ENCODE data around the gene SOCS3.
A peak's percentile ranks its signal among the peaks of the same experiment; 100 is the strongest.

SOCS3 gene

GRCh38 chr17:78359997-78360370 is at the start of gene SOCS3:
SOCS3 (minus strand) TSS chr17:78360077; CDS start chr17:78359095, 982 bp downstream.
- DNase-seq (ENCODE audit: low spot score), result peak; percentile 94

DNA sequence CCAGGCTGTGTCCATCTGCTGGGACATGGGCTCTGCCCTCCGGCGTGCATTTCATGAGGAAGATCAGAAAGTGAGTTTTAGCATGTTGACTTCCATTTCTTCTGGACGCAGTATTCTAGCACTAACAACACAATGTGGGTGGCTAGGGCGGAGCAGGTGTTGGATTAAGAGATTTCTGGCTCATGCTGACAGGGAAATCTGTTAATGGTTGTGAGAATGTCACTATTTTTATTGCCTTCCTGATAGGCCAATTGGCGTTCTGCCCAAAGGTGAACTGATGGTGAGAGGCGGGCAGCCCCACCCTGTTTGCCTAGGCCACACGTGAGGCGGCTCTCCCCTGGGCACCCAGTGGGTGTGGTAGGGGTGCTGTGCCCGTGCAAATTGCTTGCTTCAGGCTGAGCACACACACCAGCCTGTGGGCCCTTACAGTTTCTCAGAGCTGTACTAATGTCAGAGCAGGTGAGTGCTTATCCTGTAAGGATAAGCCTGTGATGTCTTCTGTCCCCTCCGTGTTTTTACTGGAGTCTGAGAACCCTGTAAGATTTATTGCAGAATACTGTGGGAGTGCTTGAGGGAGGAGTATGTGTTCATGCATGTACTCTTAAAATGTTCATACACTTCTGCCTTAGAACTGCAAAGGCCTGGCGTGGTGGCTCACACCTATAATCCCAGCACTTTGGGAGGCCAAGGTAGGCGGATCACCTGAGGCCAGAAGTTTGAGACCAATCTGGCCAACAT is 49.5 kb upstream of the SOCS3 start:
- DNase-seq (ENCODE audit: low spot score), result no peak

DNA sequence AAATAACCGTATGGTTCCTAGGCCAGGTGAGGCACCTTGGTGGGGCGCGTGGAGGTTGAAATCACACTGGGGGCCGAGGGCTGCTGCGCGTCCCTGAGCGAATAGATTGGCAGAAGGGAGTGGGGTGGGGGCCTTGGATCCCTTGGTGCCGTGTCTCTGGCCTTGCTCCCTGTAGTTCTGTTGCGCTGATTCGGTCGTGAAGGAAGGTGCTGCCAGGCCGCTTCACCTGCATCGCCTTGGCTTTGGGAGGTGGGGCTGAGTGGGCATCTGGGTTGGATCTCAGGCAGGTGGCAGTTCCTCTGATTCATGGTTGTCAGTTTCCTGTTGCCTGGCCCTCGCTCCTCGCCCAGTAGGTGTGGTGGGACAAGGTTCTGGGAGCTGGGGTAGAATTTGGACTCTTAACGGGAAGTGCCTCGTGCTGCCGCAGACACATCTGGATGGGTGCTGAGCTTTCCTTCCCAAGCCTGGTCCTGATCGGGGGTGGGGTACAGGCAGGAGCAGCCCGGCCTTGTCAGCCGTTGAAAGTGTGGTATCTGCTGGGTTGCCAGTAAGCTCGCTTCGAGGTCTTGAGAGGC is 48.7 kb upstream of the SOCS3 start:
- DNase-seq (ENCODE audit: low spot score), result no peak

DNA sequence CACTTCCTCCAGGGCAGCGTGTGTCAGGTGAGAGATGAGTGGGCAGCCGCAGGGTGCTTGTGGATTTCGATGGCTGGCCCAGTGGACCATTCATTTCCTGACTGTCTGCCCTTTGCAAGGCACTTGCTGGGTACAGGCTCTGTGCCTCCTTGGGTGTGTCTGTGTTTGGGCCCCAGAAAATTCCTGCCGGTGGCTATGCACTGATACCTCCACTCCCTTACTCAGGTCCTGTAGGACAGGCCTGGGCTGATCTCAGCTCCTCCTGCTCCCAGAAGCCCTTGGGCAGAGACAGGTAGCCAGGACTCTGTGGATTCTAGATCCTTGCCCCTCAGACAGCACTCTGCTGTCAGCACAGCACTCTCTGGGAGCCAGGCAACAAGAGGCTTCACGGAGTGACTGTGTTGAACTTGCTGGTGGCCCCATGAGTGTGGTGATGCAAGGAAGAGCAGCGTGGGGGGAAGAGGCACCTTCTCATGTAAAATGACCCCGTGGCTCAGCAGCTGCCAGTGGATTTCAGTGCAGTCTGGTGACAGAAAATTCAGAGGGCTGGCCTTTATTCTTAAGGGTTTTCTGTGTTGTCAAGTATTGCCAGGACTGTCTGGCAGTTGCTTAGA is 47.6 kb upstream of the SOCS3 start:
- DNase-seq (ENCODE audit: low spot score), result no peak

GRCh38 chr17:78406920-78407319 is 47.0 kb upstream of the SOCS3 start:
- DNase-seq (ENCODE audit: low spot score), result no peak

- no peak for DNase-seq (ENCODE audit: low spot score)
Measured at GRCh38 chr17:78406396-78406795, 46.5 kb upstream of the SOCS3 start.

DNA sequence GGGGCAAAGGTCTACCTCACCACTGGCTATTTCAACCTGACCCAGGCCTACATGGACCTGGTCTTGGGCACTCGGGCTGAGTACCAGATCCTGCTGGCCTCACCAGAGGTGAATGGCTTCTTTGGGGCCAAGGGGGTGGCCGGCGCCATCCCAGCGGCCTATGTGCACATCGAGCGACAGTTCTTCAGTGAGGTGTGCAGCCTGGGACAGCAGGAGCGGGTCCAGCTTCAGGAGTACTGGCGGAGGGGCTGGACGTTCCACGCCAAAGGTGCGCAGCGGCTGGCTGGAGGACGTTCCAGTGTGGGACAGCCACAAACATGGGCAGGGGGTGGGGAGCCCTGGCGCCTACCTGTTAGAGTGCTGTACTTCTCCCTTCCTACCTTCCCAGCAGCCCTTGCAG is 43.9 kb upstream of the SOCS3 start:
- DNase-seq (ENCODE audit: low spot score), result no peak

DNA sequence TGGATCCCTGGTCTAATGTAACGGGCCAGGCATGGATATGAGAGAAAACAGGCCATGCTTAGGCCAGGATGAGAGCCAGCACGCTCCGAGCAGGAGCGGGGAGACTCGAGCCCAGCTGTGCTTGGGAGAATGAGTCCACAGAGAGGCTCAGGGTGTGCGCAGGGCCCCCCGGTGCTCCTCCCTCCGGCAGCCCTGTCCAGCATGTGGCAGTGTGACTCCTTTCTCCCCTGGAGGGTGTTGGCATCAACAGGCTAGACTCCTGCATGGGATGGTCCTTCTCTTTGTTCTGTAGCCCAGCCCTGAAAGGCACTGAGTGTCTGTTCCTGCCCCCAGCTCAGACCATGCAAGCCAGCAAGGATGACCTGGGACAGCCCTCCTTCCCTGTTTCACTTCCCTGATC is 42.0 kb upstream of the SOCS3 start:
- no peak for DNase-seq (ENCODE audit: low spot score)

GRCh38 chr17:78401246-78401645 is 41.4 kb upstream of the SOCS3 start:
- no peak for DNase-seq (ENCODE audit: low spot score)

- DNase-seq (ENCODE audit: low spot score), result no peak
Measured at GRCh38 chr17:78400581-78401240, 40.8 kb upstream of the SOCS3 start.

DNA sequence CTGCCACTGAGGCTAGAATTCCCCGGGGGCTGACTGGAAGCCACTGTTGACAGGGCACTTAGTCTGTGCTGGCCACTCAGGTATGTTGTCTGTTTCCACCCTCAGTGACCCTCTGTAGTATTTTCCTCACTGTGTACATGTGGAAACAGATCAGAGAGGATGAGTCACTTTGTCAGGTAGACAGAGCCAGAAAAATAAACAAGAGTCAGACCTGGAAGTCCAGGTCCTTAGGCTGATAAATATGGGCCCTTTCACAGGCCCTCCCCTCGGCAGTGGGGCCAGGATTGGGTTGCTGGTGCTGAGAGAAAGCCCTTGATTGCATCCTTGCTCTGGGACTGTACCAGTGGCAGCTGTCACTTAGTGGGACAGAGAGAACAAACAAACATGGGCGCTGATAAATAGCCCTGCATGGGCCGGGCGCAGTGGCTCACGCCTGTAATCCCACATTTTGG is 39.8 kb upstream of the SOCS3 start:
- DNase-seq (ENCODE audit: low spot score), result no peak

DNA sequence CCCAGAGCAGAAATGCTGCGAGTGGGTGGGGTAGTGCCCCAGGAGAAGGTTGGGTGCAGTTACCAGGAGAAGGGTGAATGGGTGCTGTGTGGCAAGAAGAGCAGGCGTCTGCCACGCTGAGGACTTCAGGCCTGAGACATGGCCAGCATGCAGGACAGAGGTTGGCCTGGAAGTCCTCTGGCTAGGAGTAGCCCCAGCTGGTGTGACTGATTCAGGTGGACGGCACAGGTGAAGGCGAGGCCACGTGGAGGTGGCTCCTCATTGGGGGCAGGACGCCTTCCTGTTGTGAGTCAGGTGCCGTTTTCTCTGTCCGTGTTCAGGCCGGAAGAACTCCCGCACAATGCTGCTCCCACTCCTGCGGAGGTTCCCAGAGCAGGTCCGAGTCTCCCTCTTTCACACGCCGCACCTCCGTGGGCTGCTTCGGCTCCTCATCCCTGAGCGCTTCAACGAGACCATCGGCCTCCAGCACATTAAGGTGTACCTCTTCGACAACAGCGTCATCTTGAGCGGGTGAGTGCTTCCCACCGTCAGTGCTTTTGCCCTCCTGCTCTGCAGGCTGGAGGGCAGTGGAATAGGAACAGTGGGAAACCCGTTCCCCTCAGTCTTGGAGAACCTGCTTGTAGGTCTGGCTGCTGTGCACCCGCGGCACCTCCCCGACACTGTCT is 39.3 kb upstream of the SOCS3 start:
- no peak for DNase-seq (ENCODE audit: low spot score)

- DNase-seq (ENCODE audit: low spot score), result no peak
Measured at GRCh38 chr17:78398390-78398789, 38.5 kb upstream of the SOCS3 start.

DNA sequence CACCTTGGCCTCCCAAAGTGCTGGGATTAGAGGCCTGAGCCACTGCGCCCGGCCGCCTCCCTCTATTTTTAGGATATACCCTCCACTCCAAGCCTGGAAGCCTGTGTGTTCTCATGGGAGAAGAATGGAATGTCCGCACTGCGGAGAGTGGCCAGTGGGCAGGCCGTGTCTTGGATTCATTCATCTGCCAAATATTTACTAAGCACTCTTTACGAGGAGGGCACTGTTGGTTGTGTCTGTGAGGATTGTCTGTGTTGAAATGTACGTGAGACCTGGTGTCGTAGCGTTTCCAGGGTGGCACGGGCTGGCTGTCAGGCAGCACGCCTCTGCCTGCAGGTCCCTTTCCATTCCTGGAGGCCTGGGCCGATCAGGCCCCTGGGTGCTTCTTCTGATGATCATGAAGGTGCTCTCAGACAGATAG is 37.8 kb upstream of the SOCS3 start:
- no peak for DNase-seq (ENCODE audit: low spot score)

DNA sequence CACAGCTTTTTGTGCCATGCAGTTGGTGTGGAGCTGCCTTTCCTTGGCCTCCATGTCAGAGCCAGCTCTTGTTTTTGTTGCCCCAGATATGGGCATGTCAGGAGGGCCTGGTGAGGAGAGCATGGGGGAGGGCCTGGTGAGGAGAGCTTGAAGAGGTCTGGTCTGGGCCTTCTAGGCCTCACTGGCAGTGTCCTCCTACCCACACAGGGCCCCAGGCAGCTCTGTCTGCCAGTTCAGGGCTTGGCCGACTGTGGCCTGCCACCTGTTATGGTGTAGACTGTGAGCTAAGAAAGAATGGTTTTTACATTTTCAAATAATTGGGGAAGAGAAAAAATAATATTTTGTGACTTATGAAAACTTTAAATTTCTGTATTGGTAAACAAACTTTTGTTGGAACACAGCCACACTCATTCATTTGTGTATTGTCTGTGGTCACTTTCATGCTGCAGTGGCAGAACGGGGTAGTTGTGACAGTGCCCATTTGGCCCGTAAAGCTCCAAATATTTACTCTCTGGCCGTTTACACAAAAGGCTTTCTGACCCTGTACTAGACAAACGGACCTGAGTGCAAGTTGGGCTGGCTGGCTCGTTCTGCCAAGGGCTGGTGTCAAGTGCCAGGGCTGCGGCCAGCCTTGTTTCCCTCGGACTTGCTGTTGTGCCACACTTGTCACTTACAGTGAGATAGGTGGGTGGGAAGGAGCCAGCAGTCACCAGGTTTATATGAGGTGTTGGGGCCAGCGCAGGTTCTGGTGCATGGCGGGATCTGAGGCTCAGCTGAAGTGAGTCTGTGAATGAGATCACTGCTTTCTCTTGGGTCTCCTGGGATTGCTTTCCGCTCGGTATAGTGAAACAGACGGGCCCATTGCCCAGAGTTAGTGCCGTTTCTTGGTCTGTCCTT is 36.8 kb upstream of the SOCS3 start:
- no peak for DNase-seq (ENCODE audit: low spot score)

DNA sequence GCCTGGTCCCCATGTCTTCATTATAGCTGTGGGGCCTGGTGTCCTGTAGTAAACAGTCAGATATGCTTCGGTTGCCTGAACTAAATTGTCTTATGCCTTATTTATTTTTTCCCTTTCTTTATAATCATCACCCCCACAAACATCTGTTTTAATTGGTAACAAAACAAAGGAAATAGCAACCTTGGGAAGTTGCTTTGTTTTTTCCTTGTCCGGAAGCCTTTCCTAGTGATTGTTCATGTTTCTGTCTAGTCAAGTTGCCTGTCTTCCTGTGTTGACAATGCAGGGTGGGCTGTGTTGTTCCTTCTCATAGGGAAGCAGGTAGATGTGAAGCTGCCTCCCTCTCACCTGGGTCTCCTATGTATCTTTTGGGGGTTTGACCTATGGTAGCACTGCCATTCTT is 35.3 kb upstream of the SOCS3 start:
- no peak for DNase-seq (ENCODE audit: low spot score)

DNA sequence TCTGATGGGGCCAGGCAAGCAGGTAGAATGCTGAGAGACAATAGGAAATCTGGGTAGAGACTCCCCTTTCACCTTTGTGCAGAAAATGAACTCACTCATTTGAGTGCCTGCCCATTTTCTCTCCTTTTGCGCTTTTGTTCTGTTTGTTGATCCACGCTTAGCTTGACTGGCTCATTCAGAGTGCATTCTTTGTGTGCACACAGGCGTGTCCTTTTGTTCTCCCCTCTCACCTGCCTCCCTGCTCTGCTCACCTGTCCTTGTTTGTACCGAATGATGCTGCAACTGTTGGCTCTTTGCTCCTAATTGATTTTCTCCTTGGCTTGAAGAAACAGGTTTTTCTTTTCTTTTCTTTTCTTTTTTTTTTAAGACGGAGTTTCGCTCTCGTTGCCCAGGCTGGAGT is 34.3 kb upstream of the SOCS3 start:
- DNase-seq (ENCODE audit: low spot score), result no peak

- no peak for DNase-seq (ENCODE audit: low spot score)
Measured at GRCh38 chr17:78393575-78393974, 33.7 kb upstream of the SOCS3 start.

DNA sequence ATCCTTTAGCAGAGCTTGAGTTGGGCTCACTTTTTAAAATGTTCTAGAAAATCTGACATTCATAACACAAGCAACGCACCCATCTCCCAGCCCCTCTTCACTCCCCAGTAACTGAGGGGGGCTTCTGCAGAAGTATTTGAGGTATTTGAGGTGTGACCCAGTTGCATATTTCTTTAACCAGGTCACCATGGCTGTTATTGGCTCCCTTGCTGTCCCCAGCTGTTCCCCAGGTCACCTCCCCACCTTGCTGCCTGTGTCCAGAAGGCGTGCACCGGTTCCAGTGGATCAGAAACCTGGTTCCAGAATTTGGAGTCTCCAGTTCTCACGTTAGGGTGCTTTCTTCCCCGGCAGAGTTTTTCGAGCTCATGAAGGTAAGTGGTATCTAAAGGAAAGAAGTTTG is 32.4 kb upstream of the SOCS3 start:
- DNase-seq (ENCODE audit: low spot score), result no peak

GRCh38 chr17:78391843-78392242 is 32.0 kb upstream of the SOCS3 start:
- DNase-seq (ENCODE audit: low spot score), result no peak

GRCh38 chr17:78391051-78391431 is 31.2 kb upstream of the SOCS3 start:
- no peak for DNase-seq (ENCODE audit: low spot score)

Measured in RKO (cell line).